Measurements from ENCODE around the gene CHMP6.

The CHMP6 gene

DNA sequence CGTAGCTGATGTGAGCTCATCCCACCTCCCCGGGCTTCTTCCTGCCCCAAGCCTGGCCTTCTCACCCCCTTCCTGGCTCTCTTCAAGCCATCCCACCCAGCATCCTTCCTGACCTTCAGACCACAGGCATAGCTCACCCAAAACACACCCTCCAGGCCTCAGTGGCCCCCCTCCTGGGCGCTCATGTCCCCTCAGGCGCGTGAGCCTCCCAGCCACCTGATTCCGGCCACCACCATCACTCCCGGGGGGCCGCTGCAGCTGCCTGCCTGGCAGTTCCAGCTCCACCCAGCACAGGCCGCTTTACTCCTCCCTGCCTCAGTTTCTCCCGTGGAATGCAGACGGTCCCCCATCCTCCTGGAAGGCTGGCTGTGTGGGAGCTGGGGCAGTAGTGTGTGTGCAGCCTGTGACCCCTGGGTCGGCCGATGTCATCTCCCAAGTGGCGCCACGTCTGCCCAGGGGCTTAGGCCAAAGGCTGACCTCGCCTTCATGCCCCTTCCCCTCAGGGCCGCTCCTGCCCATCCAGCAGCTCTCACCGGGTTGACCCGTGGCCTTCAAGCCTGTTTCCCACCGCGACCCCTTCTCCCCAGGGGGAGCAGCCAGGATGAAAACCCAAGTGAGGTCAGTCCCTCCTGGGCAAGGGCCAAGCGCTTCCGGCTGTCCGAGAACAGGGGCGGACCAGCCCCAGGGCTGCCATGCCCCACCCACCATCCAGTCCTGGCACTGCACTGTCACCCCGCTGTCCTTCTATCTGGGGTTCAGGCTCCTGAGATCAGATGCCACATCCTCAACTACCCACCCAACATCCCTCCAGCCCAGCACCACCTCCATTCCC lies 11.9 kb upstream of the CHMP6 start:
- H3K4me3 Mint-ChIP-seq = no peak overlapping the region

DNA sequence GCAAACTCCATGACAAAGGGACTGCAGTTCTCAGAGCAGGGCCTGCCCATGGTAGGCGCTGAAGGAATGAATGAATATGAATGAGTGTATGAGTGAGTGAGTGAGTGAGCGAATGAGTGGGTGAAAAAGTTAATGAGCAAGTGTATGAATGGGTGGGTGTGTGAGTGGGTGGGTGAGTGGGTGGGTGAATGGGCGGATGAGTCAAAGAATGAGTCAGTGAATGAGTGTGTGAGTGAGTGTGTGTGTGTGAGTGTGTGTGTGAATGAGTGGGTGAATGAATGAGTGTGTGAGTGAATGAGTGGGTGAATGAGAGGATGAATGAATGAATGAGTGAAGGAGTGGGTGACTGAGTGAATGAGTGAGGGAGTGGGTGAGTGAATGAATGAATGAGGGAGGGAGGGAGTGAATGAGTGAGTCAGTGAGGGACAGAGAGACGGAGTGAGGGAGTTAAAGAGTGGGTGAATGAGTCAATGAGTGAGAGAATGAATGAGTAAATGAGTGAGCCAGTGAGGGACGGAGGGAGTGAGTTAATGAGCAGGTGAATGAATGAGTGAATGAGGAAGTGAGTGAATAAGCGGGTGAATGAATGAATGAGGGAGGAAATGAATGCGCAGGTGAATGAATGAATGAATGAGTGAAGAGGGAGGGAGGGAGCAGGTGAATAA lies 11.1 kb upstream of the CHMP6 start:
- peak; percentile 45 for ATAC-seq
- Mint-ChIP-seq H3K4me1 (peaks cover 14% of the 10 kb centered on the region), H3K27me3 (peaks cover 28% of the 10 kb centered on the region), H3K4me3 (peak overlapping the region; percentile 26), H3K36me3 (no peaks in the 10 kb centered on the region), H3K27ac (peak overlapping the region; percentile 15), H3K9me3 (no peaks in the 10 kb centered on the region)

More for the DNA sequence above, 11.9 kb upstream of the CHMP6 start:
- Mint-ChIP-seq H3K4me1 (peaks cover 14% of the 10 kb centered on the region), H3K36me3 (no peaks in the 10 kb centered on the region), H3K27me3 (peaks cover 34% of the 10 kb centered on the region), H3K27ac (peak overlapping the region; percentile 15), H3K9me3 (no peaks in the 10 kb centered on the region)
- no peak for ATAC-seq

DNA sequence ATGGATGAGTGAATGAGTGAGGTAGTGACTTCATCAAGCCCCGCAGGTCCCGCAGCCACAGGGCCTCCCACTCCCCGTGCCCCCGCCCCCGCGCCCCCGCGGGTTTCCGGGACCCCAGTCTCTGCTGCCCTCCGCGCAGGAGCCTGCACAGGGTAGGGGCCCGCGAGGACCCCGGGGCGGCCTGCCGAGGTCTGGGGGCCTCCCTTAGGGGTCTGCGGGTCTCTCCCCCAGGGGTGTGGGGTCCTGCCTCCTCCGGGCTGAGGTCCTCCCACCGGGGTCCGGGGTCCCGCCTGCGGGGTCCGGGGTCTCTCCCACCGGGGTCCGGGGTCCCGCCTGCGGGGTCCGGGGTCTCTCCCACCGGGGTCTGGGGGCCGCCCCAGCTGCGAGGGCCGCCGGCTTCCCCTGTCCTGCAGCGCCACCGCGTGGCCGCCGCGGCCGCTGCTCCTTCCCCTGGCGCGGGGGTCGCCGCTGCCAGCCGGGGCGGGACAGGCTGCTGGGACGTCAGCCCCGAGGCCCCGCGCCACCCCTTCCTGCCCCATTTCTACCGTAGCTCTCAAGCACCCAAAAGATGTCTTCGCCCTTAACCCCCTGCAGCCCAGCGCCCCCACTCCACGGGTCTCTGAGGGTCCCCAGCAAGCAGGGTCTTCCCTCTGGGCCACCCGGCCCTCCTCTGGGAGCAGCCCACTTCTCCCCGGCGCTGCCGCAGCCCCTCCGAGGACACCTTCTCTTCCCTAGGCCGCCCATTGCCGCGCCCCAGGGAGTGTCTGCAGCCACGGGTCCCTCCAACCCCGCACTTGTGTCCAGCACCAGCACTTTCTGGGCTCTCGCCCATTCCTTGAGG lies 10.4 kb upstream of the CHMP6 start:
- Mint-ChIP-seq H3K27me3 (peaks cover 28% of the 10 kb centered on the region), H3K36me3 (no peaks in the 10 kb centered on the region), H3K27ac (peak overlapping the region; percentile 15), H3K4me3 (no peak overlapping the region), H3K9me3 (no peaks in the 10 kb centered on the region), H3K4me1 (peaks cover 14% of the 10 kb centered on the region)
- ATAC-seq = peak; percentile 61

DNA sequence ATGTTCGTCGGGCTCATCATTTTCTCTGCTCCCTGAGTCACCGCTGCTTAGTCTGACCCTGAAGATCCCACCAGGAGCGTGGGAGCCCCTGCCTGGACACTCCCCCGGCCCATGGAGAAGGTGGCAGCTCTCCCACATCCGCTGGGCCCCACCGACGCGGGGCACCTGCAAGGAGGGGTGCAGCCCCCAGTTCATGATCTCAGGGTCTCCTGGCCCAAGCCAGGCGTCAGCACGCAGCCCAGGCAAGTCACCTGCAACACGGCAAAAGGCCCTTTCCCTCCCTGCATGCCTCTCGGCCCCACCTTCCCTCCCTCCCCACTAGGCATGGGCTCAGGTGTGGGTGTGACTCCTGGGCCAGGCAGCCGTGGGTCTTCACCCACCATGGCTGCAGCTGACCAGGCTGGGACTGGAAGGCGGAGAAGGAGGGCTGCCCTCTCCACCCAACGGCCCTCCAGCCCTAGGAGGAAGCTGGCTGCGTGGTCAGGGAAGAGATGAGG lies 9.7 kb upstream of the CHMP6 start:
- H3K27me3 Mint-ChIP-seq = peaks cover 28% of the 10 kb centered on the region
- H3K4me3 Mint-ChIP-seq = no peak overlapping the region
- H3K36me3 Mint-ChIP-seq = no peaks in the 10 kb centered on the region
- H3K27ac Mint-ChIP-seq = no peak overlapping the region
- H3K4me1 Mint-ChIP-seq = peaks cover 19% of the 10 kb centered on the region
- ATAC-seq = no peak
- H3K9me3 Mint-ChIP-seq = no peaks in the 10 kb centered on the region

DNA sequence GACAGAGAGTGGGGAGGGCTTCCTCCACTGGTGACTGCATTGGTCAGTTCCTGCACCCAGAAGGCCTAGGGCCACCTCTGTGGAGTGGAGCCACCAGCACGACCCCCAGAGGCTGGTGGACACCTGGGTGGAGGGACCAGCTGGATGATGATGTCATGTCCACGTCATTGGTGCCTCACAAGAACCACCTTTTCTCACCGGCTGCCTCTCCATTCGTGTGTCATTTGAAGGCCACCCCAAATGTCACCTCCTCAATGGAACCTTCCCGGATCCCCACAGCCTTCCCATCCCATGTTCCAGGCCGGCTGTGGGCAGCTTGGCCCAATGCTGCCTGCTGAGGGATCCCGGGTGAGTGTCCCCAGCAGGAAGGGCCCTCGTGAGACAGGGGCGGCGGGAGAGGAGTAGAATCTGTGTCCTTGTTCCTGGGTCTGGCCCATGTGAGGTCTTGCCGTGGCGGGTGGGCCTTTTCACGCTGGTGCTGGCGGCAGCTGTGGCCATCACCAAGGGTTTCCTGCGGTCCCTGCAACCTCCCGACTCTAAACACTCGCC lies 9.1 kb upstream of the CHMP6 start:
- H3K27me3 Mint-ChIP-seq = peaks cover 28% of the 10 kb centered on the region
- H3K9me3 Mint-ChIP-seq = no peaks in the 10 kb centered on the region
- no peak overlapping the region for H3K4me3 Mint-ChIP-seq
- H3K27ac Mint-ChIP-seq = no peak overlapping the region
- no peak for ATAC-seq
- H3K36me3 Mint-ChIP-seq = no peaks in the 10 kb centered on the region
- peaks cover 25% of the 10 kb centered on the region for H3K4me1 Mint-ChIP-seq

DNA sequence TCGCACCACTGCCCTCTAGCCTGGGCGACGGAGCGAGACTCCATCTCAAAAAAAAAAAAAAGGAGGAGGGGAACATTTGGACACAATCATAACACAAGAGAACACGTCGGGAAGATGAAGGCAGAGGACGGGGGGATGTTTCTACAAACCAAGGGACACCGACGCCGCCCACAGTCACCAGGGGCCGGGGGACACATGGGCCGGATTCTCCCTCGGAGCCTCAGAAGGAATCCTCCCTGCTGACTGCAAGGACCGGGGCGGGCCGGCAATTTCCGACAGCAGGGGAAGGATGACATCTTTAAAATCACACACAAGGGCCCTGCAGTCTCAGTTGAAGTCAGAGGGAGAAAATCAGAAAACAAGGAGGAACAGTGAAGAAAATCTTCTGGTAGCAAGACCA lies 8.1 kb upstream of the CHMP6 start:
- peaks cover 30% of the 10 kb centered on the region for H3K4me1 Mint-ChIP-seq
- H3K4me3 Mint-ChIP-seq = no peak overlapping the region
- H3K27me3 Mint-ChIP-seq = peaks cover 28% of the 10 kb centered on the region
- ATAC-seq = no peak
- no peaks in the 10 kb centered on the region for H3K36me3 Mint-ChIP-seq
- H3K9me3 Mint-ChIP-seq = no peaks in the 10 kb centered on the region
- no peak overlapping the region for H3K27ac Mint-ChIP-seq

DNA sequence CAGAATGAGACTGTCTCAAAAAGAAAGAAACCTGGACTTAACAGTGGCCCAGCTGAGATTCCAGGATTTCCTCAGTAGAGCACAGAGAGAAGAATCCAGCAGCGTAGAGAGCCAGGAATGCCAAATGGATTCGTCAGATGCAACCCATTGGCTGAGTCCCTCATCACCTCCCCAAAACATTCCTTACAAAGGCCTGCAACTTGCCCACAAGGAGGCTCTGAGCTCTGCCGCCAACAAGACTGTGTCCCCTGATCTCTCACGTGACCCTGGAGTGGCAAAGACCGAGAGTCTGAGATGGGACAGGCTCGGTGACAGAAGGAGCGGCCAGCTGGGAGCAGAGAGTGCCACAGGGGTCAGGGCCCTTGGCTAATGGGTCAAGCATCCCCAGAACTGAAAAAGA lies 6.9 kb upstream of the CHMP6 start:
- Mint-ChIP-seq H3K27ac (no peak overlapping the region), H3K27me3 (peaks cover 23% of the 10 kb centered on the region), H3K4me1 (peaks cover 35% of the 10 kb centered on the region), H3K36me3 (no peaks in the 10 kb centered on the region), H3K9me3 (no peaks in the 10 kb centered on the region), H3K4me3 (no peak overlapping the region)
- no peak for ATAC-seq

DNA sequence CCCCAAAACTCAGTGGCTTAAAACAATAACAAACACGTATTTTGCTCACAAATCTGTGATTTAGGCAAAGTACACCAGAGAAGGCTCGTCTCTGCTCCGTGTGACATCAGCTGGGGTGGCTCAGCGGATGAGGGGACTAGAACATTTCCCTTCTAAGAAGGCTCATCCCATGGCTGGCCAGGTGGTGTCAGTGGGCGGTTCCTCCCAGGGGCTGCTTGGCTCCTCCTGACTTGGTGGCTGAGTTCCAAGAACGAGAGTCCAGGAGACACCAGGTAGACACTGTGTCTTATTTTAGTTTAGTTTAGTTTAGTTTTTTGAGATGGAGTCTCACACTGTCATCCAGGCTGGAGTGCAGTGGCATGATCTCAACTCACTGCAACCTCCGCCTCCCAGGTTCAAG lies 5.6 kb upstream of the CHMP6 start:
- ATAC-seq = no peak
- H3K4me3 Mint-ChIP-seq = no peak overlapping the region

DNA sequence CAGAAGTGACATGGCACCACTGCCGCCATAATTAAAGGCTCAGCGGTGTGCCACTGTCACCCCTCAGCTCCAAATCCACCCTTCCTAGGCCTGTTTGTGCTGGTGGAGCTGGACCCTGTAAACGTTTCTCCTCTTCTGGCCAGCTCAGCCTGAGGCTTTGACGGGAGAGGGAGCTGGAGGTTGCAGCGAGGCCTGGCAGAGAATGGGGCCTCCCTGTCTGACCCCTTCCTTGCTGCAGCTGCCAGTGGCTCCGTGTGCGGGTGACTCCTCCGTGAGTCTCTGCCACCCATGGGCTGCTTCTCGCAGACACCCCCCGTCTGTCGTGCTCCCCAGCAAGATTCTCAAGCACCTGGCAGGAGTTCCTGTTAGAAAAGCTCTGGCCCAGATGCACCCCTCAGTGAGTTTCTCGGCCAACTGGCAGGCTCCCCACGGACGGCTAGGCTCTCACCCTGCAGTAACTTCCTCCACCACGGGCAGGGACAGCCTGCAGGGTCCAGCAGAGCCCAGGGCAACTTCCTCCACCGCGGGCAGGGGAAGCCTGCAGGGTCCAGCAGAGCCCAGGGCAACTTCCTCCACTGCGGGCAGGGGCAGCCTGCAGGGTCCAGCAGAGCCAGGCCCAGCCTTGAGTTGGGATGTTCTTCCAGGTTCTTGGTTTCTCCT lies 4.7 kb upstream of the CHMP6 start:
- peaks cover 3% of the 10 kb centered on the region for H3K27me3 Mint-ChIP-seq
- H3K4me3 Mint-ChIP-seq = no peak overlapping the region
- H3K9me3 Mint-ChIP-seq = no peaks in the 10 kb centered on the region
- no peak for ATAC-seq
- H3K4me1 Mint-ChIP-seq = peaks cover 30% of the 10 kb centered on the region
- H3K36me3 Mint-ChIP-seq = no peaks in the 10 kb centered on the region
- H3K27ac Mint-ChIP-seq = peak overlapping the region; percentile 55

More for the DNA sequence above, 5.6 kb upstream of the CHMP6 start:
- Mint-ChIP-seq H3K27me3 (peaks cover 10% of the 10 kb centered on the region), H3K36me3 (no peaks in the 10 kb centered on the region), H3K4me1 (peaks cover 29% of the 10 kb centered on the region), H3K9me3 (no peaks in the 10 kb centered on the region), H3K27ac (no peak overlapping the region)

DNA sequence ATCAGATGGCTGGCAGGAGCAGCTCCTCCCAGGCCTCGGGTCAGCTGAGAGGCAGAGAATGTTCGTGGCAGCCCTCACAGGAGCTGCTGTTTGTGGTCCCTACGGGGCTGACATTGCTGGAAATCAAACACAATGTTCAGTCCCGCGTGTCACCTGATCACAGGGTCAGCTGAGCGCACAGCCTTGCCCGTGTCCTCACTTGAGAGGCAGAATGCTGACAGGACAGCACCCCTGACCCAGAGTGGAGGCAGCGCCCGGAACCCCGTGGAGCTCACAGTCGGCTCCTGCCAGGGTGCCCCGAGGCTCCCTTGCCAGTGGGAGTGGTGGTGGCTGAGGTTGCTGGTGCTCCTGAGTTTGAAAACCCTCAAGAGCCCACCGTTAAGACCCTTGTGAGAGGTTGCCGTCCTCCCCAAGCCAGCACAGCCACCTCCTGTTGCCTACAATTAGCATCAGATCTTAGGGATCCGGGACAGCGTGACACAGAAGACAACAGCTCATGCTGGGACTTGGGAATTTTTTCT lies 3.6 kb upstream of the CHMP6 start:
- Mint-ChIP-seq H3K4me3 (no peak overlapping the region), H3K36me3 (no peaks in the 10 kb centered on the region), H3K27me3 (no peaks in the 10 kb centered on the region), H3K9me3 (no peaks in the 10 kb centered on the region), H3K27ac (peak overlapping the region; percentile 55), H3K4me1 (peaks cover 34% of the 10 kb centered on the region)
- no peak for ATAC-seq

DNA sequence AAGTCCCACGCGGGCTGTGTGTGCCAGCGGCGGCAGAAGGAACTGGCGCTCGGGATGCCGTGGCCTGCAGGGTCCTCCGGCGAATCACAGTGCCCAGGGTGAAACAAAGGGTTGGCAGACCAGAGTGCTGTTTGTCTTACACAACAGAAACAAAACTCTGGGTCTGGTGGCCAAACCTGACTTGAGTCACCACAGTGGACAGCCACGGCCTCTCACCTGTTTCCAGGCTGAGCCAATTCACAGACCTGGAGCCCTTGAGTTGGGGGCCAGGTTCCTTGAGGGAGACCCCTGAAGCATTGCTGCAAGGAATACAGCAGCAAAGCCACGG lies 2.1 kb upstream of the CHMP6 start:
- peaks cover 4% of the 10 kb centered on the region for H3K36me3 Mint-ChIP-seq
- no peak overlapping the region for H3K4me3 Mint-ChIP-seq
- no peak overlapping the region for H3K27ac Mint-ChIP-seq
- no peaks in the 10 kb centered on the region for H3K9me3 Mint-ChIP-seq
- ATAC-seq = no peak
- H3K4me1 Mint-ChIP-seq = peaks cover 42% of the 10 kb centered on the region
- H3K27me3 Mint-ChIP-seq = no peaks in the 10 kb centered on the region

DNA sequence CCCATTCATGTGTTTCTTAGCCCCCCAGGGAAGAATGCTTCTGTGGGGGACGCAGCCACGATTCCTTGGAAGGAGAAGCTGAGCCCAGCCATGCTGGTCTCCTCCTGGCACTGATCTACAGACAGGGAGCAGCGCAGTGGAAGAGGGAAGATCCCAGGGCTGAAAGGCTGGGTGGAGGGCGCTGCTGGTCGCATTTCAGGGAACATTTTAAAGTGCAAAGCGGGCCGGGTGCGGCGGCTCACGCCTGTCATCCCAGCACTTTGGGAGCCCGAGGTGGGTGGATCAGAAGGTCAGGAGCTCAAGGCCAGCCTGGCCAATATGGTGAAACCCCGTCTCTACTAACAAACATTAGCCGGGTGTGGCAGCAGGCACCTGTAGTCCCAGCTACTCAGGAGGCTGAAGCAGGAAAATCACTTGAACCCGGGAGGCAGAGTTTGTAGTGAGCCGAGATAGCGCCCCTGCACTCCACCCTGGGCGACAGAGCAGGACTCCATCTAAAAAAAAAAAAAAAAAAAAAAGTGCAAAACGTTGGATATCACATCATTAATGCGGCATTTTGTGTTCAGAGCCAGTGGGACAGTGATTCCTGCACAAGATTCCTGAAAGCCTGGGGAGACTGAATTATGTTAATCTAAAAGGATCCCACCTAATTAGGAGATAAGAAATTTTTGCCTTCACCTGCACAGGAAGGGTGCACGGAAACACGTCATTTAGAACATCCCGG lies 558 bp upstream of the CHMP6 start:
- Mint-ChIP-seq H3K36me3 (peaks cover 13% of the 10 kb centered on the region), H3K27ac (peak overlapping the region; percentile 87), H3K4me1 (peaks cover 42% of the 10 kb centered on the region), H3K9me3 (no peaks in the 10 kb centered on the region), H3K27me3 (no peaks in the 10 kb centered on the region), H3K4me3 (peak overlapping the region; percentile 83)
- no peak for ATAC-seq

DNA sequence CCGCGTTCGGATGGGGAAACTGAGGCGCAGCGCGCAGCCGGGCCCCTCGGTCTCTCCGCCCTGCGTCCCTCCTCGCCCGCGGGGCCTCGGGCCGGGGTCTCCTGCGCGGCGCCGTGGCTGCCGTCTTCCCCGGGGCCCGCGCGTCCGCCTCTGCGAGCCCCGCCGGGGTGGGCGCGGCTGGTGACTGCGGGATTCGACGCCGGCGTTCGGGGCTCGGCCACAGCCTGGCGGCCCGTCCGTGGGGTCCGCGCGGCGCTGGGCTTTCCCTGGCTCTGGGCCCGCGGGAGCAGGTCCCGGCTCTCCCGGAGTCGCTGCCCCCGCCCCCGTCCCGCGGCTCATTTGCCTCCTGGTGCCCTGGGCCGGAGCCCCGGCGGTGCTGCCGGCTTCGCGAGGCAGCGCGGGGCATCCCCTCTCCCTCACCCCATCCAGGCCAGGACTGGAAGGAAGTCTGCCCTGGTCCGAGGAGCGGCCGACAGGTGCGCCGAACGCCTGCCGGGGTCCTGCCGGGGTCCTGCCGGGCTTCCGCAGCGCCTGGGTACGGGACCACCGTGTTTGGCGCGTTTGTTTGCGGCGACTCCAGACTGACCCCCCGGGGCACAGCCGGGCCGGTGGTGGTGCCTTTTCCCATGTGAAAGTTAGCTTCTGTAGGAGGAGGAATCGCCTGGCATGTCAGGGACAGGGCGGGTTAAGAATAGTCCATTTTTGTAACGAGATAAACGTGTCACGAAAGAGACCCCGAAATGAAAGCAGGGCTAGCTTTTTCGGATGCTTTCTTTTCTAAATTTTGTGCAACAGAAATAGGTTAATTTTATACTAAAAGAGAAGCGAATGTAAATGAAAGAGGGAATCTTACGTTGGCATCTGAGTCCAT lies 671 bp downstream of the CHMP6 start:
- peaks cover 33% of the 10 kb centered on the region for H3K4me1 Mint-ChIP-seq
- peak; percentile 42 for ATAC-seq

More for the DNA sequence above, 671 bp downstream of the CHMP6 start:
- peak overlapping the region; percentile 64 for H3K4me3 Mint-ChIP-seq
- no peaks in the 10 kb centered on the region for H3K27me3 Mint-ChIP-seq
- H3K9me3 Mint-ChIP-seq = no peaks in the 10 kb centered on the region
- no peak overlapping the region for H3K27ac Mint-ChIP-seq
- peaks cover 25% of the 10 kb centered on the region for H3K36me3 Mint-ChIP-seq

Measured in stimulated activated memory B cell treated with anti-CD40 and anti-IgM and Interleukin-4, amounts not matched to agents 10 μg/mL and 1 μg/mL and 100 μg/mL, for 72 hours (primary cell).